Activated T-cell treated with anti-CD3 and anti-CD28 coated beads, Interleukin-2, amount 50 U/mL, for 4 hours (primary cell): Measurements from ENCODE around the gene AHRR. TPM values are rescaled to one million over a fixed set of nuclear protein-coding genes. Genes with fewer than 3 reads are reported as not detected.
"Not testable (repeated sequence)": the region's sequence is repeated elsewhere in the genome, so short reads cannot be mapped to it uniquely, and the experiment has no call there.

Experiments
- ATAC-seq, 2 donors: fragments of 200-7000 bp; cut with Tn5 transposase; one replicate each; pipeline ENCODE4 v1.10.0; 2021
- DNase-seq: peaks from one replicate; pipeline ENCODE4 v3.0.0-alpha.2; 2020
- H3K27me3 Mint-ChIP-seq: one replicate; pipeline ENCODE4 v1.8.0; 2021; ENCODE audit warnings: low read depth, mixed read lengths
- H3K36me3 Mint-ChIP-seq: one replicate; pipeline ENCODE4 v1.8.0; 2022; ENCODE audit warnings: mixed read lengths; ENCODE audit not compliant: insufficient read depth
- H3K4me1 Mint-ChIP-seq: one replicate; pipeline ENCODE4 v1.8.0; 2021; ENCODE audit warnings: low read depth, mixed read lengths
- H3K4me3 Mint-ChIP-seq: one replicate; pipeline ENCODE4 v1.8.0; 2021; ENCODE audit warnings: mild to moderate bottlenecking, moderate library complexity, mixed read lengths
- H3K9me3 Mint-ChIP-seq: one replicate; pipeline ENCODE4 v1.8.0; 2021; ENCODE audit warnings: mixed read lengths
- total RNA-seq, 3 donors: library from RNA; stranded (reverse); gene quantifications; one replicate each; pipeline ENCODE4 v1.2.1, GENCODE V29; 2021

Gene AHRR
- total RNA-seq, 3 donors from 2014 or later, result 17.2 to 22.8 (median 22.2) TPM

DNA sequence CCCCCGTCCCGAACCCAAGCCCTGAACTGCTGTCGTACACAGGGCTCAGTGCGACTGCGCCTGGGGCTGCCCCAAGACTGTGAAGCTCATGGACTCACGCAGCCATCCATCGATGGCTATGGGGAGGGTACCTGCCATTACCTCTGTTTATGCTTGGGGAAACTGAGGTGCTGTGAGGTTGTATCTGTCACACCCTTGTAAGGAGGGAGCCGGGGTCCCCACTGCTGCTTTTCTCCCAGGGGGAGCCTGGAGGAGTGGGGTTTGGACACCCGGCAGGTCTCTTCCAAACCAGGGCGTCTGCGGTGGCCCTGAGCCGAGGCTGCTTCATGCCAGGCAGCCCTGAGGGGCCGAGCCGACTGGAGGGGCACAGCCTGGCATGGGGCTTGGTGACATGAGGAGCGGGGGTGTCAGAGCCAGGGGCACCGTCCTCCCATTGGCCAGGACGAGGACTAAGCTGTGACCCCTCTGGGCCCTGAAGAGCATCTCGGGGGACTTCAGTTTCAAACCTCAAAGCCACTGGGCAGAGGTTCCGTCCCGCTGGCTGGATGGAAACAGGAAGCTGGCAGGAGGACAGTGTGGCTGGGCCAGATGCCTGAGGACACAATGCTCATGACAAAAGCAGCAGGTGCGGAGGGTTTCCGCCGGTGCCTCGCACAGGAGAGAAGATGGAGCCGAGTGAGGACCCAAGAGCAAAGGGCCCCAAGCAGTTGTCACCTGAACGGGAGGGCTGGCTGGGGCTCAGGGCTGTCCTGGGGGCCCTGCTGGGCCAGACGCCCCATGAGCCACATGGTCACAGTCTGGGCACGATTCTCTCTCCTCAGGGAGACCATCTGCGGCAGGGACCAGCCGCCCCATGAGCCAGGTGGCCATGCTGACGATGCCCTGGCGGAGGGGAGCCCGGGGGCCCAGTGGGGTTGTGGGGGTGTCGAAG is 67.0 kb downstream of the AHRR start:
- no peaks in the 10 kb centered on the region for H3K27me3 Mint-ChIP-seq
- H3K36me3 Mint-ChIP-seq, result peaks cover 8% of the 10 kb centered on the region
- H3K4me3 Mint-ChIP-seq, result no peak overlapping the region
- H3K4me1 Mint-ChIP-seq, result peaks cover 21% of the 10 kb centered on the region
- no peak for ATAC-seq
- no peak for DNase-seq
- H3K9me3 Mint-ChIP-seq, result peaks cover 10% of the 10 kb centered on the region

DNA sequence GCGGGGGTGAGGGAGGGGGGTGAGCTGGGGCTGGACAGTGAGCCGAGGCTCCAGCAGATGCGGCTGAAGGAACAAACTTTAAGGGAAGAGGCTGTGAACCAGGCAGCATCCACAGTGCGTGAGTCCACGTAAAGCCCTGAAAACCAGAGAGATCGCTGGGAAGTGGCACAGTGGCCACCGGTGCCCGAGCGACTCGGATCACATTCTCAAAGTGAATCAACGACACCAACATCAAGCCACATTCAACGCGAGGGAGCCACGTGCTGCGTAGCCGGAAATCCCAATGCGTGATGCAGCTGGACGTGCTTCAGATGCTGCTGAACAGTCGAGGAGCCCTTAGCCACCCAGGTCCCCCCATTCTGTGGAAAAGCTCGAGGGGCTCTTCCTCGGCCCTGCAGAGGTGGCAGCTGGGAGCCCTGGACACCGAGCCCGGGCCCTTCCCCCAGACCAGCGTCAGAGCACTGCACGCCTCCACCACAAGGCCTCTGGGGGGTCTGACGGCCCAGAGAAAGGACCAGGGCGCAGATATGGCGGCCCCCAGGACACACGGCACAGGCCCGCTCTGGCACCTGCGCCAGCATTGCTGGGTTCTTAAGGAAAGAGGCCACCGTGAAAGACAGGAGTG is 67.8 kb downstream of the AHRR start:
- Mint-ChIP-seq H3K36me3 (peaks cover 6% of the 10 kb centered on the region), H3K4me1 (peaks cover 22% of the 10 kb centered on the region), H3K4me3 (no peak overlapping the region), H3K27me3 (no peaks in the 10 kb centered on the region), H3K9me3 (peaks cover 10% of the 10 kb centered on the region)
- ATAC-seq (no peak), DNase-seq (no peak)

DNA sequence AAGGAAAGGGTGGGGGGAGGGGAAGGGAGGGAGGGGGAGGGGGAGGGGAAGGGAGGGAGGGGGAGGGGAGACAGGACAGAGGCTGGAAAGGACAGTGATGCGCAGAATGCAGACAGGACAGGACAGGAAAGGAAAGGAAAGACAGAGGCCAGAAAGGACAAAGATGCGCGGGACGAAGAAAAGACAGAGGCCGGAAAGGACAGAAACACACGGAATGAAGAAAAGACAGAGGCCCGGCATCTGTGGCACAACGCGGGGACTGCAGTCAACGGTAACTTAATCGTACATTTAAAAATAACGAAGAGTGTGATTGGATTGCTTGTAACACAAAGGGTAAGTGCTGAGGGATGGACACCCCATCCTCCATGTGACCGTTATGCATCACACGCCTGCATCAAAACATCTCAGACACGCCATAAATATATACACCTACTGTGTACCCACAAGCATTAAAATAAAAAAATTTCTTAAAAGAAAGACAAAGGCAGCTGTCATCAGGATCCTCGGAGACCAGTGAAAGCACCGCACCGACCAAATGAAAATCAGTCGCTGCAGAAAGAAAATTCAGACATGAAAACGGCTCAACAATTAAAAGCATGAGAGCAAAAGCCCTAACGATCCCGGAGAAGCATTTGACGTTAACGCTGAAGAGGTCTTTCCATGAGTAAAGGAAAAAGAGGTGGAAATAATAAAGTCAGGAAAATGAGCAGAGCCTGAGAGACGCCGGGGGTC is 68.5 kb downstream of the AHRR start:
- H3K4me3 Mint-ChIP-seq, result no peak overlapping the region
- no peak for ATAC-seq

DNA sequence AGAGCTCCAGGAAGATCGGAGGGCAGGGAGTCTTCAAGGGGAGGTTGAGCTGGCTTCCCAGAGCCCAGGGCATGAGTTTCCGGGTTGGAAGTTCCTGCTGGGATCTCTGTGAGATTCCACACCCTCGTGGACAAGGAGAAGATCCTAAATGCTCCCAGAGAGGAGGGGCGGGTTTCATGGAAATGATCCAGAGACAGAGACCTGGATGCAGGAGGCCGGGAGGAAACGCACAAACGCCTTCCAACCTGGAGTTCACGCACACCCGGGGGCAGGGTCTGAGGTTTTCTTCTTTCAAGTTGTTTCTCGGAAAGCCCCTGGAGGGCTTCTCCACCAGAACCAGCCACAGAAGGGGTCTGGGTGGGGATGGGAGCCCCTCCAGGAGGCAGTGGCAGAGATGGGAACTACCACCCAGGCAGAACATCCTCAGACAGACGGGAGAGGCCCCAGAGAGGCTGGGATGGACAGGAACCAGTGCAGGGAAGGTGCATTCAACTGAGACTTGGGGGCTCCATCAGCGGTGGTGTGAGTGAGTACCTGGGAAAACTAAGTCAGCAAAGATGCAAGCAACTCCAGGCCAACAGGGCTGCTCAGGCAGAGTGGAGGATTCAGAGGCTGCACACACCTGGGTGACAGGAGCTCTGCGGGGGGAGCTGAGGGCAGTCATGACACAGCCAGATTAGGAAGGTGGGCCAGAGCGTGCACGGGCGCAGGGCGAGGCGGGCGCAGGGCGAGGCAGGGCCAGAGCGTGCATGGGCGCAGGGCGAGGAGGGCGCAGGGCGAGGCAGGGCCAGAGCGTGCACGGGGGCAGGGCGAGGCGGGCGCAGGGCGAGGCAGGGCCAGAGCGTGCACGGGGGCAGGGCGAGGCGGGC is 69.3 kb downstream of the AHRR start:
- Mint-ChIP-seq H3K4me1 (peaks cover 22% of the 10 kb centered on the region), H3K9me3 (peaks cover 5% of the 10 kb centered on the region), H3K36me3 (peaks cover 2% of the 10 kb centered on the region), H3K4me3 (no peak overlapping the region), H3K27me3 (no peaks in the 10 kb centered on the region)
- DNase-seq, result no peak
- ATAC-seq, result no peak

More for the DNA sequence above, 68.5 kb downstream of the AHRR start:
- H3K9me3 Mint-ChIP-seq, result peaks cover 10% of the 10 kb centered on the region
- H3K36me3 Mint-ChIP-seq, result peaks cover 6% of the 10 kb centered on the region
- H3K4me1 Mint-ChIP-seq, result peaks cover 22% of the 10 kb centered on the region
- no peak for DNase-seq
- H3K27me3 Mint-ChIP-seq, result no peaks in the 10 kb centered on the region

DNA sequence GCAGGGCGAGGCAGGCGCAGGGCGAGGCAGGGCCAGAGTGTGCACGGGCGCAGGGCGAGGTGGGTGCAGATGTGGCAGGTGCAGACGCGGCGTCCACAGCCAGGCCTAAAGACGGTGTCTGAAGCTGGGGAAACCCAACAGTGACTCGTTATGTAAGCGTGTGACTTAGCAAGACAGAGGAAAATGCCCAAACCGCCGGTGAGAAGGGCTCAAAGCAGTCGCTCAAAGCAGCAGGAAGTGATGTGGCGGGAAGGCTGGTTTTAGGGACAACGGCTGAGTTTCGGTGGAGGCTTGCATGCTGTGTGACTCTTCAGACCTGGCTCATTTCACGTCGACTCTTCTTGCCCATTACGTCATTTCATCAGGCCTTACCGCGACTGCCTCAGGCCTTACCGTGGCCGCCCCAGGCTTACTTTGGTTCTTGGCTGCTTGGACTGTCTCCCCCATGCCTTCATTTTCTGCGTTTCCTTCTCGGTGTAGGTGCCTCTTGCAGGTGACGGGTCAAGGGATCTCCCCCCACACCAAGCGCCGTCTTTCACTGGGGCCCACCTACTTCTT is 71.0 kb downstream of the AHRR start:
- ATAC-seq (peak; percentile 95 to 98), DNase-seq (peak; percentile 64)
- H3K4me3 Mint-ChIP-seq, result peak overlapping the region; percentile 73
- no peaks in the 10 kb centered on the region for H3K36me3 Mint-ChIP-seq
- no peaks in the 10 kb centered on the region for H3K27me3 Mint-ChIP-seq
- no peaks in the 10 kb centered on the region for H3K9me3 Mint-ChIP-seq
- H3K4me1 Mint-ChIP-seq, result peaks cover 22% of the 10 kb centered on the region

DNA sequence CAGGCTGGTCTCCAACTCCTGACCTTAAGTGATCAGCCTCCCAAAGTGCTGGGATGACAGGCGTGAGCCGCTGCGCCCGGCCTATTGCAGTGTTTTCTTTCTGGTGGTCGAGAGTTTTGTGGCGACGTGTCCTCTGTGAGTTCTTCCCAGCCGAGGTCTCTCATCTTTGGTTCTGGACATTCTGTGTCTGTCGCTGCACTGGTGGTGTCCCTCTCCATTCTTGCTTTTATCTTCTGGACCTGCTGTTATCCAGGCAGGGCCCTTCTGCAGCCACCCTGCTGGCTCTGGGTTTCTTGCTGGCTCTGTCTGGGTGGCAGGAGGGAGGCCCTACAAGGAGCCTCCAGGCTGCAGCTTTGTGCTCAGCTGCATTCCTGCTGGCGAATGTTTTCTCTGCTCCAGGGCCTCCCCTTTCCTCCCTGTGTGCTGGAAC is 72.3 kb downstream of the AHRR start:
- no peaks in the 10 kb centered on the region for H3K27me3 Mint-ChIP-seq
- H3K4me1 Mint-ChIP-seq, result peaks cover 22% of the 10 kb centered on the region
- DNase-seq (no peak), ATAC-seq (no peak)
- H3K4me3 Mint-ChIP-seq, result no peak overlapping the region
- H3K9me3 Mint-ChIP-seq, result no peaks in the 10 kb centered on the region
- H3K36me3 Mint-ChIP-seq, result no peaks in the 10 kb centered on the region

DNA sequence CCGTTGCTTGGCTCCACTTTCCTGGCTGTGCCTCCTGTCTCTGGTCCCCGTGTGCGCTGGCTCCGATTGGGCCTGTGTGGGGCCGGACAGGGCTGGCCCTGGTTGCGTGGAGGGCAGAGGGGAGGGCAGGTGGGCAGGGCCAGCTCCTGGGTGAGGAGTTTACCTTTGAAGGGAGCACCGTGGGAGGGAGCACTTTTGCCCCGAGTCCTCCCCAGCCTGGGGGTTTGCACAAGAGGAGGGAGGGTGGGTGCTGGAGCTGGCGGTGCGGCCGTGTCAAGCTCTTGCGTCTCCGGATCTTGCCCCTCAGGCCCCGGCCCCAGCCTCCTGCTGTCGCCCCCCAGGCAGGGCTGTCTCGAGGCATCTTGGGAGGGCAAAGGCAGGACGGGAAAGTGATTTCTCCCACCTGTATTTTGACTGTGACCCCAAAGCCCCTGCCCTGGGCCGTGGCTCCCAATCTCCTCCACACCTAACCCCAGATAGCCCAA is 73.2 kb downstream of the AHRR start:
- peaks cover 4% of the 10 kb centered on the region for H3K27me3 Mint-ChIP-seq
- no peaks in the 10 kb centered on the region for H3K36me3 Mint-ChIP-seq
- DNase-seq (no peak), ATAC-seq (no peak)
- peaks cover 22% of the 10 kb centered on the region for H3K4me1 Mint-ChIP-seq
- no peak overlapping the region for H3K4me3 Mint-ChIP-seq
- no peaks in the 10 kb centered on the region for H3K9me3 Mint-ChIP-seq

DNA sequence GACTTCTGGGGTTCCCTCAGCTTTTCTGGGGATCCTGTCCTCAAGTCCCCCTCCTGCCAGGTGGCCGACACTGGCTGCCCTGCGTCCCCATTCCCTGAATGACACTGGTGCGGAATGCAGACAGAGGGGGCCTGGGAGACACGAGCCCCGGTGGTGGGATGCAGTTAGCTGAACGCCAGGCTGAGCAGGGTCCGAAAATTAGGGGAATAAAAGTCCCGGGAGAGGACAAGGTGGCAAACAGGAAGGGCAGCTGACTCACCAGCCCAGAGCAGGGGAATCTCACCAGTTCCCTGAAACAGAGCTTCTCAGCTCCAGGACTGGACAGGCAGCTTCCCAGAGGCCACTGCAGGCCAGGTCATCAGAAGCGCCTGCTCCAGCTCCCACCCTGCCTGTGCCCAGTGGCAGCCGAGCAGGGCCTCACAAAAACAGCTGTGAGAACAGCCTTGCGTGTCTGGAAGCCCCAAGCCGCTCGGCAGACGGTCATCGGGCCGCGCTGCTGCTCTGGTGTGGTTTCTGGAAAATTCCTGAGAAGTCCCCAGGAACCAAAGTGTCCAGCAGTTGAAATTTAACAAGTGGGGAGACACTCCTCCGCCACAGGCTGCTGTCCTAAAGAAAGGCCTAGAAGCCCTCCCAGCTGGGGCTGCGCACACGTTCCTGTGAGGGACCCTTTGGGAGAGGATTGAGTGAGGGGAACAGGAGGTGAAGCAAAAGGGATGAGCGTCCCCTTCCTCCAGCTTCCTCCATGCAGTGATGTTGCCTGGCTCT is 73.8 kb downstream of the AHRR start:
- Mint-ChIP-seq H3K27me3 (peaks cover 10% of the 10 kb centered on the region), H3K9me3 (no peaks in the 10 kb centered on the region), H3K4me3 (no peak overlapping the region), H3K4me1 (peaks cover 26% of the 10 kb centered on the region), H3K36me3 (no peaks in the 10 kb centered on the region)
- ATAC-seq, result no peak
- DNase-seq, result no peak

DNA sequence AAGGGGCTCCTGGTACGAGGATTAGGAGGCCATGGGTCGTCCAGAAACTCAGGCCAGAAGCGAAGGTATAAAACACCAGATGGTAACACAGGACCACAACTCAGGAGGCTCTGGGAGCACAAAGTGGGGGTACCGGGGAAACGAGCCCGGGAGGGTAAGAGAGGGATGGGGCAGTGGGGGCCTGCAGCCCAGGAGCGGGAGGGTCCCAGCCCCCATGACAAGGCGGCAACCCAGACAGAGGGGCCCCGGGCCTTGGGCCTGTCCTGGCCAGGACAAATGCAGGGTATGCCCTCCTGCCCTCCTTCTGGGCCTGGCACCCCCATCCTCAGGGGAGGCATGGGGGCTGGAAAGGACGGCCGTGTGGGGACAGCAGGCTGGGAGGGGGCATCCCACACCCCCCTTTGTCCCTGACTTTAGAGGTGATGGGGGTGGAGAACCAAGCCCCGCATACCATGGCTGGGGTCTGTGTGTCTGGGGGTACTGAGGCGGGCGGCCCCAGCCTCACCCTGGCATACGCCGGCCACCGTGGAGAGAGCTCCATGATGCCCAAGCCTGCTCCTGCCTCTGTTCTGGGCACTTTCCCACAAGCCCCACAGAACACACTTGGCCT is 74.5 kb downstream of the AHRR start:
- DNase-seq, result no peak
- peaks cover 26% of the 10 kb centered on the region for H3K4me1 Mint-ChIP-seq
- ATAC-seq, result no peak
- H3K4me3 Mint-ChIP-seq, result no peak overlapping the region
- no peaks in the 10 kb centered on the region for H3K9me3 Mint-ChIP-seq
- H3K36me3 Mint-ChIP-seq, result peaks cover 3% of the 10 kb centered on the region
- H3K27me3 Mint-ChIP-seq, result peaks cover 16% of the 10 kb centered on the region

DNA sequence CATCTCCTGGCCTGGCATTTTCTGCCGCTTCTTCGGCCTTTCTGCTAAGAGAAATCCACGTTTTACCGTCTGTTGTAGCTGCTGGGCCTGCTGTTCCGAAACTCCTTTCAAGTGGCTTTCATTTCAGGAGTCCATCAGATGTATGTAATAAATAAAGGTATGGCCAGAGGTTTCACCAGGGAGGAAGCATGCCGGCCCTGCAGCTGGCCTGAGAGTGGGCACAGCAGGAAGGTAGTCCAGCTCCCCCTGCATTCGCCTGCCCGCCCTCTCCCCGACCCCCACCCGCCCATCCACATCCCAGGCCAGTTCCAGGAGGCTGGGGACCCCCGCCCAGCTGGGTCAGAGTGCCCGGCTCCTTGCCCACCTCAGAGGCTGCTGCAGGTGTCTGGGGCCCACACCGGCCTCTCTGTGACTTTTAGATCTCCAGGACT is 75.0 kb downstream of the AHRR start:
- Mint-ChIP-seq H3K9me3 (no peaks in the 10 kb centered on the region), H3K4me3 (no peak overlapping the region), H3K4me1 (peaks cover 26% of the 10 kb centered on the region), H3K36me3 (peaks cover 3% of the 10 kb centered on the region), H3K27me3 (peaks cover 21% of the 10 kb centered on the region)
- ATAC-seq (no peak), DNase-seq (no peak)

DNA sequence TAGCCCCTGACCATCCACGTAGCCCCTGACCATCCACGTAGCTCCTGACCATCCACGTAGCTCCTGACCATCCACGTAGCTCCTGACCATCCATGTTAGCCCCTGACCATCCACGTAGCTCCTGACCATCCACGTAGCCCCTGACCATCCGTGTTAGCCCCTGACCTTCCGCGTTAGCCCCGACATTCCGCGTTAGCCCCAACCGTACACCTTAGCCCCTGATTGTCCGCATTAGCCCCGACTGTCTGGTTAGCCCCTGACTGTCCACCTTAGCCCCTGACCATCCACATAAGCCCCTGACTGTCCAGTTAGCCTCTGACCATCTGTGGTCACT is 76.6 kb downstream of the AHRR start:
- H3K4me3 Mint-ChIP-seq, H3K36me3 Mint-ChIP-seq: not testable (repeated sequence)
- peaks cover 20% of the 10 kb centered on the region for H3K4me1 Mint-ChIP-seq

DNA sequence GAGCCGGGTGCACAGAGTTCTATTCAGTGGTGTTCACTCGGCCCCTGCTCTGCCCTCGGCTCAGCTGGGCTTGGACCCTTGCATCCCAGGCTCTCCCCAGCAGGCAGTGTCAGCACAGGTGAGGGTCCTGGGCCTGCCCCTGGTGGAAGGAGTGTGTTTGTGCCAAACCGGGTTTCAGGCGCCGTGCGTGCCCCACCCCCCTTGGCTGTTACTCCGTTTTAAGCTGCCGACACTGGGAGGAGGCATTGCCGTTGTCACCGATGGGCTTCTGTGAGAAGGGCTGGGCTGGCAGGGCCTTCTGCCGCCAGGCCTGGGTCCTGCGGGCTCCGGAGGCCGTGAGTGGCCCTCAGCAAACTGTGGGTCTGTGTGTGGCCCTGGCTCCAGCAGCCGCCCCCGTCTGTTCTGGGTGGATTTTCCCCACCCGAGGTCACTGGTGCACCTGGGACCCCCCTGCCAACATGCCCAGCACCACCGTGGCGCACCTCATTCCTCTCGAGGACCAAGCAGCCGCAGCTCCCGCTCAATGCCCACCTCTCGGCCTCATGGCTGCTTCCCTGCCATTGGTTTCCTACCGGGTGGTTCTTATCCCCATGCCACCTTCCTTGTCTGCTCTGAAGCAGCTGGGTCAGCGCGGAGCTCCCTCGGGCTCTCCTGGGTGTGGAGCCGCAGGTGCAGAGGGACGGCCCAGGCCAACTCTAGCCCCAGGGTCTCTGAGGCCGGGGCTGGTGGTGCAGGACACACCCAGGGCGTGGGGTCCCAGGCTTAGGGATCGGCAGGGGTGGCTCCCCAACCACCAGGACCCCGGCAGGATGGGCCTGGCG is 77.2 kb downstream of the AHRR start:
- Mint-ChIP-seq H3K9me3 (no peaks in the 10 kb centered on the region), H3K36me3 (peaks cover 3% of the 10 kb centered on the region), H3K4me1 (peaks cover 14% of the 10 kb centered on the region), H3K27me3 (peaks cover 36% of the 10 kb centered on the region), H3K4me3 (no peak overlapping the region)
- ATAC-seq (no peak), DNase-seq (no peak)

More for the DNA sequence above, 76.6 kb downstream of the AHRR start:
- not testable (repeated sequence) for DNase-seq, H3K9me3 Mint-ChIP-seq, ATAC-seq
- H3K27me3 Mint-ChIP-seq, result peaks cover 34% of the 10 kb centered on the region
